HEK293 (cell line): Measurements from ENCODE around the gene CDC42EP1.

Experiments
- BCL11A ChIP-seq: fragments of 450-650 bp; formaldehyde crosslinking; IDR thresholded peaks from 2 replicates; pipeline ENCODE4 v1.5.1; 2016; ENCODE audit warnings: low read depth, missing biosample characterization, missing genetic modification characterization
- BCL11B ChIP-seq: fragments of 450-650 bp; formaldehyde crosslinking; IDR thresholded peaks from 2 replicates; pipeline ENCODE4 v1.5.1; 2016; ENCODE audit warnings: low read depth, missing biosample characterization, missing genetic modification characterization
- FEZF1 ChIP-seq: fragments of 450-650 bp; formaldehyde crosslinking; IDR thresholded peaks from 2 replicates; pipeline ENCODE4 v1.5.1; 2016; ENCODE audit warnings: missing biosample characterization, missing genetic modification characterization
- GLI2 ChIP-seq: fragments of 450-650 bp; formaldehyde crosslinking; IDR thresholded peaks from 2 replicates; pipeline ENCODE4; 2017; ENCODE audit warnings: missing biosample characterization, missing genetic modification characterization, low read depth, borderline replicate concordance
- OSR2 ChIP-seq: fragments of 450-650 bp; formaldehyde crosslinking; IDR thresholded peaks from 2 replicates; pipeline ENCODE4 v1.5.1; 2016; ENCODE audit warnings: missing biosample characterization, missing genetic modification characterization
- PRDM2 ChIP-seq: fragments of 450-650 bp; formaldehyde crosslinking; IDR thresholded peaks from 2 replicates; pipeline ENCODE4 v1.5.1; 2016; ENCODE audit warnings: missing biosample characterization, missing genetic modification characterization, borderline replicate concordance
- SALL2 ChIP-seq: fragments of 450-650 bp; formaldehyde crosslinking; IDR thresholded peaks from 2 replicates; pipeline ENCODE4 v1.5.0; 2017; ENCODE audit warnings: missing biosample characterization, mild to moderate bottlenecking, missing genetic modification characterization, borderline replicate concordance
- SCRT2 ChIP-seq: fragments of 450-650 bp; formaldehyde crosslinking; IDR thresholded peaks from 2 replicates; pipeline ENCODE4 v1.5.1; 2016; ENCODE audit warnings: missing biosample characterization, missing genetic modification characterization
- YY1 ChIP-seq: fragments of 450-650 bp; formaldehyde crosslinking; IDR thresholded peaks from 2 replicates; pipeline ENCODE4 v1.5.1; 2018; ENCODE audit warnings: missing biosample characterization, missing genetic modification characterization
- ZEB2 ChIP-seq: fragments of 450-650 bp; formaldehyde crosslinking; IDR thresholded peaks from 2 replicates; pipeline ENCODE4 v1.5.1; 2016; ENCODE audit warnings: missing biosample characterization, missing genetic modification characterization
- ZNF121 ChIP-seq: fragments of 450-650 bp; formaldehyde crosslinking; IDR thresholded peaks from 2 replicates; pipeline ENCODE4 v1.5.1; 2016; ENCODE audit warnings: missing biosample characterization, missing genetic modification characterization
- ZNF16 ChIP-seq: fragments of 450-650 bp; formaldehyde crosslinking; IDR thresholded peaks from 2 replicates; pipeline ENCODE4 v1.5.1; 2016; ENCODE audit warnings: low read depth, missing biosample characterization, missing genetic modification characterization
- ZNF175 ChIP-seq: fragments of 450-650 bp; formaldehyde crosslinking; IDR thresholded peaks from 2 replicates; pipeline ENCODE4 v1.5.1; 2016; ENCODE audit warnings: missing biosample characterization, missing genetic modification characterization
- ZNF23 ChIP-seq: fragments of 450-650 bp; formaldehyde crosslinking; IDR thresholded peaks from 2 replicates; pipeline ENCODE4 v1.5.1; 2016; ENCODE audit warnings: missing biosample characterization, missing genetic modification characterization, borderline replicate concordance
- ZNF24 ChIP-seq: fragments of 450-650 bp; formaldehyde crosslinking; IDR thresholded peaks from 2 replicates; pipeline ENCODE4 v1.5.1; 2016; ENCODE audit warnings: missing biosample characterization, missing genetic modification characterization
- ZNF335 ChIP-seq: fragments of 450-650 bp; formaldehyde crosslinking; conservative IDR thresholded peaks from 2 replicates; pipeline ENCODE4 v1.5.1; 2016; ENCODE audit warnings: missing biosample characterization, missing genetic modification characterization
- ZNF366 ChIP-seq: fragments of 450-650 bp; formaldehyde crosslinking; conservative IDR thresholded peaks from 2 replicates; pipeline ENCODE4 v1.5.1; 2016; ENCODE audit warnings: missing biosample characterization, missing genetic modification characterization
- ZNF423 ChIP-seq: fragments of 450-650 bp; formaldehyde crosslinking; IDR thresholded peaks from 2 replicates; pipeline ENCODE4 v1.5.1; 2016; ENCODE audit warnings: missing biosample characterization, missing genetic modification characterization
- ZNF433 ChIP-seq: fragments of 450-650 bp; formaldehyde crosslinking; IDR thresholded peaks from 2 replicates; pipeline ENCODE4 v1.5.1; 2016; ENCODE audit warnings: missing biosample characterization, missing genetic modification characterization, low read depth
- ZNF48 ChIP-seq: fragments of 450-650 bp; formaldehyde crosslinking; IDR thresholded peaks from 2 replicates; pipeline ENCODE4 v1.5.1; 2016; ENCODE audit warnings: missing biosample characterization, missing genetic modification characterization
- ZNF501 ChIP-seq: fragments of 450-650 bp; formaldehyde crosslinking; IDR thresholded peaks from 2 replicates; pipeline ENCODE4 v1.5.1; 2016; ENCODE audit warnings: missing biosample characterization, missing genetic modification characterization
- ZNF571 ChIP-seq: fragments of 450-650 bp; formaldehyde crosslinking; IDR thresholded peaks from 2 replicates; pipeline ENCODE4 v1.5.0; 2017; ENCODE audit warnings: missing biosample characterization, missing genetic modification characterization
- ZNF701 ChIP-seq: fragments of 450-650 bp; formaldehyde crosslinking; IDR thresholded peaks from 2 replicates; pipeline ENCODE4 v1.5.1; 2016; ENCODE audit warnings: missing biosample characterization, missing genetic modification characterization
- ZNF837 ChIP-seq: fragments of 450-650 bp; formaldehyde crosslinking; IDR thresholded peaks from 2 replicates; pipeline ENCODE4 v1.5.1; 2016; ENCODE audit warnings: missing biosample characterization, missing genetic modification characterization
- TF ChIP-seq, protein P1 (sequence below): fragments of 450-650 bp; formaldehyde crosslinking; IDR thresholded peaks from 2 replicates; pipeline ENCODE4 v1.5.1; 2016; ENCODE audit warnings: missing biosample characterization, missing genetic modification characterization
- TF ChIP-seq, protein P2 (sequence below): fragments of 450-650 bp; formaldehyde crosslinking; IDR thresholded peaks from 2 replicates; pipeline ENCODE4 v1.5.1; 2016; ENCODE audit warnings: missing biosample characterization, missing genetic modification characterization
- TF ChIP-seq, protein P3 (sequence below): fragments of 450-650 bp; formaldehyde crosslinking; IDR thresholded peaks from 2 replicates; pipeline ENCODE4 v1.5.1; 2016; ENCODE audit warnings: missing biosample characterization, missing genetic modification characterization, borderline replicate concordance
- TF ChIP-seq, protein P4 (sequence below): fragments of 450-650 bp; formaldehyde crosslinking; IDR thresholded peaks from 2 replicates; pipeline ENCODE4 v1.5.1; 2016; ENCODE audit warnings: missing biosample characterization, missing genetic modification characterization

CDC42EP1 gene

DNA sequence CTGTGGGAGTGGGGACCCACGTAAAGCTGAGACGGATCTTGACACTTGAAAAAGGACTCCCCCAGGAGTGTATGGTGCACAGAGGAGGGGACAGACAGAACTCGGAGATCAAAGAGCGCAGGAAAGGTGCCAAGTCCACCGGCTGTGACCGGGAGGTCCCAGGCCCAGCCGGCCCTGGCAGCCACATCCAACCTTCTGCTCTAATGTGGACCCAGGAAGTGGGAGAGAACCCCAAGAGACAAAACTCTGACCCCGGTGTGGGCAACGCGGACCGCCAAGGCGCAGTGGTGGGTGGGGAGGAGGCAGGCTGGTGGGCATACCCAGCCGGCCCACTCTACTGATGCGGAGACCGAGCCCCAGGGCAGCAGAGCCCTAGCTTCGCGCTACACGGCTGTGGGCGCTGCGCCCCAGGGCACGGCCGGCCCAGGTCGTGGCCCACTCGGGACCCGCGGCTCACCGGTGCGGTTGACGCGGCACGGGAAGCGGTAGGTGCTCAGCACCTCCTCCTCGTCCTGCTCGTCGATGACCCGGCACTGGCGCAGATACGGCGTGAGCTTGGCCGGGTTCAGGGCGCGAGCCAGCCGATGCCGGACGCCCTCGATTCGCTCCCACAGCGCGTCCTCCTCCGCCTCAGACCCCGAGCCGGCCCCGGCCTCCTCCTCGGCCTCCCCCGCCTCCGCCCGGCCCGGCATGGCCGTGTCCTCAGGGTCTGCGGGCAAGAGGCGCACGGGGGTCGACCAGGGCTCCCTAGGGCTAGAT, 41.6 kb upstream of the CDC42EP1 start (continued):
- no peak for TF ChIP-seq PRDM2 (tag by site-specific recombination)
- peak; percentile 36; the same call in 1 of the 2 replicates for TF ChIP-seq ZNF501 (tag by site-specific recombination)
- no peak for TF ChIP-seq ZNF23
- TF ChIP-seq ZNF701 (tag by site-specific recombination) = no peak
- TF ChIP-seq ZNF837 = no peak
- TF ChIP-seq ZNF48 (tag by site-specific recombination) = no peak
- no peak for TF ChIP-seq GLI2 (tag by site-specific recombination)
- no peak for TF ChIP-seq ZNF24
- TF ChIP-seq ZNF175 (tag by site-specific recombination) = no peak
- TF ChIP-seq BCL11B (tag by site-specific recombination) = peak; percentile 68
- TF ChIP-seq ZNF121 (tag by site-specific recombination) = no peak
- no peak for TF ChIP-seq OSR2
- TF ChIP-seq SALL2 = no peak
- no peak for TF ChIP-seq SCRT2 (tag by site-specific recombination)
- TF ChIP-seq, protein P1, sequence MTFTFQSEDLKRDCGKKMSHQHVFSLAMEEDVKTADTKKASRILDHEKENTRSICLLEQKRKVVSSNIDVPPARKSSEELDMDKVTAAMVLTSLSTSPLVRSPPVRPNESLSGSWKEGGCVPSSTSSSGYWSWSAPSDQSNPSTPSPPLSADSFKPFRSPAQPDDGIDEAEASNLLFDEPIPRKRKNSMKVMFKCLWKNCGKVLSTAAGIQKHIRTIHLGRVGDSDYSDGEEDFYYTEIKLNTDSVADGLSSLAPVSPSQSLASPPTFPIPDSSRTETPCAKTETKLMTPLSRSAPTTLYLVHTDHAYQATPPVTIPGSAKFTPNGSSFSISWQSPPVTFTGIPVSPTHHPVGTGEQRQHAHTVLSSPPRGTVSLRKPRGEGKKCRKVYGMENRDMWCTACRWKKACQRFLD (tag by site-specific recombination) = no peak
- no peak for TF ChIP-seq YY1
- TF ChIP-seq ZNF571 (tag by site-specific recombination) = no peak
- TF ChIP-seq ZNF423 (tag by site-specific recombination) = no peak
- TF ChIP-seq, protein P2, sequence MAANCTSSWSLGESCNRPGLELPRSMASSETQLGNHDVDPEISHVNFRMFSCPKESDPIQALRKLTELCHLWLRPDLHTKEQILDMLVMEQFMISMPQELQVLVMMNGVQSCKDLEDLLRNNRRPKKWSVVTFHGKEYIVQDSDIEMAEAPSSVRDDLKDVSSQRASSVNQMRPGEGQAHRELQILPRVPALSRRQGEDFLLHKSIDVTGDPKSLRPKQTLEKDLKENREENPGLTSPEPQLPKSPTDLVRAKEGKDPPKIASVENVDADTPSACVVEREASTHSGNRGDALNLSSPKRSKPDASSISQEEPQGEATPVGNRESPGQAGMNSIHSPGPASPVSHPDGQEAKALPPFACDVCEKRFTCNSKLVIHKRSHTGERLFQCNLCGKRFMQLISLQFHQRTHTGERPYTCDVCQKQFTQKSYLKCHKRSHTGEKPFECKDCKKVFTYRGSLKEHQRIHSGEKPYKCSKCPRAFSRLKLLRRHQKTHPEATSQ = peak; percentile 66; the same call in 1 of the 2 replicates
- TF ChIP-seq ZNF433 (tag by site-specific recombination) = no peak
- no peak for TF ChIP-seq BCL11A (tag by site-specific recombination)
- TF ChIP-seq FEZF1 (tag by site-specific recombination) = no peak
- TF ChIP-seq ZNF366 (tag by site-specific recombination) = no peak
- TF ChIP-seq ZEB2 (tag by site-specific recombination) = no peak
- TF ChIP-seq, protein P3, sequence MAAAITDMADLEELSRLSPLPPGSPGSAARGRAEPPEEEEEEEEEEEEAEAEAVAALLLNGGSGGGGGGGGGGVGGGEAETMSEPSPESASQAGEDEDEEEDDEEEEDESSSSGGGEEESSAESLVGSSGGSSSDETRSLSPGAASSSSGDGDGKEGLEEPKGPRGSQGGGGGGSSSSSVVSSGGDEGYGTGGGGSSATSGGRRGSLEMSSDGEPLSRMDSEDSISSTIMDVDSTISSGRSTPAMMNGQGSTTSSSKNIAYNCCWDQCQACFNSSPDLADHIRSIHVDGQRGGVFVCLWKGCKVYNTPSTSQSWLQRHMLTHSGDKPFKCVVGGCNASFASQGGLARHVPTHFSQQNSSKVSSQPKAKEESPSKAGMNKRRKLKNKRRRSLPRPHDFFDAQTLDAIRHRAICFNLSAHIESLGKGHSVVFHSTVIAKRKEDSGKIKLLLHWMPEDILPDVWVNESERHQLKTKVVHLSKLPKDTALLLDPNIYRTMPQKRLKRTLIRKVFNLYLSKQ (tag by site-specific recombination) = no peak
- no peak for TF ChIP-seq ZNF16 (tag by site-specific recombination)
- TF ChIP-seq, protein P4, sequence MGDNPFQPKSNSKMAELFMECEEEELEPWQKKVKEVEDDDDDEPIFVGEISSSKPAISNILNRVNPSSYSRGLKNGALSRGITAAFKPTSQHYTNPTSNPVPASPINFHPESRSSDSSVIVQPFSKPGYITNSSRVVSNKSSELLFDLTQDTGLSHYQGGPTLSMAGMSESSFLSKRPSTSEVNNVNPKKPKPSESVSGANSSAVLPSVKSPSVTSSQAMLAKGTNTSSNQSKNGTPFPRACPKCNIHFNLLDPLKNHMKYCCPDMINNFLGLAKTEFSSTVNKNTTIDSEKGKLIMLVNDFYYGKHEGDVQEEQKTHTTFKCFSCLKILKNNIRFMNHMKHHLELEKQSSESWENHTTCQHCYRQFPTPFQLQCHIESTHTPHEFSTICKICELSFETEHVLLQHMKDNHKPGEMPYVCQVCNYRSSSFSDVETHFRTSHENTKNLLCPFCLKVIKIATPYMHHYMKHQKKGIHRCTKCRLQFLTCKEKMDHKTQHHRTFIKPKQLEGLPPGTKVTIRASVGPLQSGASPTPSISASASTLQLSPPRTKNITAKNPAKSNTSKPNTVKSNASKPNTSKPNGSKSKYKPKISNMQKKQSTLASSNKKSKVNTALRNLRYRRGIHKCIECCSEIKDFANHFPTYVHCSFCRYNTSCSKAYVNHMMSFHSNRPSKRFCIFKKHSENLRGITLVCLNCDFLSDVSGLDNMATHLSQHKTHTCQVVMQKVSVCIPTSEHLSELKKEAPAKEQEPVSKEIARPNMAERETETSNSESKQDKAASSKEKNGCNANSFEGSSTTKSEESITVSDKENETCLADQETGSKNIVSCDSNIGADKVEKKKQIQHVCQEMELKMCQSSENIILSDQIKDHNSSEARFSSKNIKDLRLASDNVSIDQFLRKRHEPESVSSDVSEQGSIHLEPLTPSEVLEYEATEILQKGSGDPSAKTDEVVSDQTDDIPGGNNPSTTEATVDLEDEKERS (tag by site-specific recombination) = no peak
- TF ChIP-seq ZNF335 (tag by site-specific recombination) = no peak; the same call in 1 of the 2 replicates
